IMR-90 (cell line): ENCODE results near the gene FAM124B. TPM values are rescaled to one million over a fixed set of nuclear protein-coding genes. Genes with fewer than 3 reads are reported as not detected.

Experiments
- ATAC-seq: fragments of 200-7000 bp; cut with Tn5 transposase; 2 replicates; pipeline ENCODE4 v1.9.1; 2020; ENCODE audit warnings: low read depth, mild to moderate bottlenecking, moderate library complexity
- BruUV-seq: library from RNA; stranded (reverse); fragments of 400-500 nt; replicated peaks from 2 replicates; lab custom pipeline; 2021; lab: Mats Ljungman, UMichigan
- CTCF ChIA-PET: fragments of 300-600 bp; formaldehyde crosslinking; extraction: SDS; loops from one replicate; lab custom pipeline; 2021; ENCODE audit warnings: antibody characterized with exemption; lab: Yijun Ruan, JAX
- POLR2A ChIA-PET: fragments of 300-600 bp; sonication (Branson Sonifier 250); formaldehyde crosslinking; loops from one replicate; lab custom pipeline; 2022; ENCODE audit warnings: antibody characterized with exemption; ENCODE audit not compliant: unreplicated experiment; lab: Charles Lee
- DNase-seq: peaks from one replicate; pipeline ENCODE4 v3.0.0; 2013
- H2AFZ ChIP-seq: replicated peaks from 2 replicates; pipeline ENCODE3; 2013; ENCODE audit warnings: low read length, mild to moderate bottlenecking; ENCODE audit not compliant: poor library complexity
- H2AK5ac ChIP-seq: 2 replicates; pipeline ENCODE4 v1.6.1; 2013; ENCODE audit warnings: low read depth, low read length, inconsistent platforms
- H2AK9ac ChIP-seq: replicated peaks from 2 replicates; pipeline ENCODE3; 2013; ENCODE audit warnings: mild to moderate bottlenecking, low read depth, low read length, moderate library complexity; ENCODE audit not compliant: poor library complexity
- H2BK120ac ChIP-seq: 2 replicates; pipeline ENCODE4 v1.6.1; 2013; ENCODE audit warnings: low read depth, low read length, inconsistent platforms
- H2BK15ac ChIP-seq: 3 replicates; pipeline ENCODE4 v1.6.1; 2013; ENCODE audit warnings: low read depth, low read length, inconsistent platforms
- H2BK20ac ChIP-seq: 2 replicates; pipeline ENCODE4 v1.6.1; 2013; ENCODE audit warnings: low read depth, mild to moderate bottlenecking, inconsistent platforms, low read length, moderate library complexity
- H2BK5ac ChIP-seq: 2 replicates; pipeline ENCODE4 v1.6.1; 2013; ENCODE audit warnings: mild to moderate bottlenecking, low read depth, low read length, inconsistent platforms; ENCODE audit not compliant: poor library complexity, severe bottlenecking
- H3K14ac ChIP-seq: replicated peaks from 2 replicates; pipeline ENCODE4 v1.6.1; 2013; ENCODE audit warnings: low read depth, low read length, inconsistent platforms
- H3K18ac ChIP-seq: 2 replicates; pipeline ENCODE4 v1.6.1; 2013; ENCODE audit warnings: low read depth, low read length, control low read depth
- H3K23ac ChIP-seq: 2 replicates; pipeline ENCODE4 v1.6.1; 2013; ENCODE audit warnings: low read depth, low read length, inconsistent platforms
- H3K27ac ChIP-seq: 2 replicates; pipeline ENCODE4 v1.5.1; 2013; ENCODE audit warnings: mild to moderate bottlenecking, control low read depth, low read length; ENCODE audit not compliant: insufficient read depth
- H3K27me3 ChIP-seq: 2 replicates; pipeline ENCODE4 v1.6.1; 2013; ENCODE audit warnings: low read length; ENCODE audit not compliant: control insufficient read depth, insufficient read depth
- H3K36me3 ChIP-seq: 2 replicates; pipeline ENCODE4 v1.6.1; 2013; ENCODE audit warnings: low read length, mixed read lengths; ENCODE audit not compliant: control insufficient read depth, insufficient read depth
- H3K4ac ChIP-seq: 2 replicates; pipeline ENCODE4 v1.6.1; 2013; ENCODE audit warnings: low read depth, low read length, inconsistent platforms
- H3K4me1 ChIP-seq: 2 replicates; pipeline ENCODE4 v1.6.1; 2013; ENCODE audit warnings: low read length, mixed read lengths; ENCODE audit not compliant: control insufficient read depth, insufficient read depth
- H3K4me2 ChIP-seq: 2 replicates; pipeline ENCODE4 v1.6.1; 2013; ENCODE audit warnings: low read depth, mild to moderate bottlenecking, control low read depth, low read length, moderate library complexity
- H3K4me3 ChIP-seq: 2 replicates; pipeline ENCODE4 v1.5.1; 2013; ENCODE audit warnings: low read depth, mild to moderate bottlenecking, control low read depth, low read length, moderate library complexity; ENCODE audit not compliant: insufficient read depth
- H3K56ac ChIP-seq: 2 replicates; pipeline ENCODE4 v1.6.1; 2013; ENCODE audit warnings: low read length, inconsistent platforms; ENCODE audit not compliant: insufficient read depth; ENCODE audit errors: extremely low read depth
- H3K79me1 ChIP-seq, 2 experiments: 2 replicates each; pipeline ENCODE4 v1.6.1; 2013; ENCODE audit warnings: low read length in 2 of 2, inconsistent platforms in 1 of 2, low read depth in 1 of 2
- H3K9ac ChIP-seq: 2 replicates; pipeline ENCODE4 v1.6.1; 2013; ENCODE audit warnings: low read depth, low read length, control low read depth
- H3K9me1 ChIP-seq: 2 replicates; pipeline ENCODE4 v1.6.1; 2013; ENCODE audit warnings: low read length, inconsistent platforms; ENCODE audit not compliant: insufficient read depth
- H3K9me3 ChIP-seq: 2 replicates; pipeline ENCODE4 v1.6.1; 2013; ENCODE audit warnings: low read length; ENCODE audit not compliant: control insufficient read depth, insufficient read depth
- H4K20me1 ChIP-seq: 2 replicates; pipeline ENCODE4 v1.6.1; 2013; ENCODE audit warnings: low read length, inconsistent platforms; ENCODE audit not compliant: insufficient read depth
- H4K5ac ChIP-seq: 2 replicates; pipeline ENCODE4 v1.6.1; 2013; ENCODE audit warnings: mild to moderate bottlenecking, low read depth, low read length, control low read depth
- H4K8ac ChIP-seq, 2 experiments: 2 replicates each; pipeline ENCODE4 v1.6.1; 2013; ENCODE audit warnings: low read depth in 2 of 2, low read length in 2 of 2, control low read depth in 1 of 2, inconsistent platforms in 1 of 2
- H4K91ac ChIP-seq: 2 replicates; pipeline ENCODE4 v1.6.1; 2013; ENCODE audit warnings: low read depth, low read length, inconsistent platforms; ENCODE audit not compliant: insufficient read depth
- CEBPB ChIP-seq: IDR thresholded peaks from 2 replicates; pipeline ENCODE4 v1.6.1; 2012; ENCODE audit warnings: low read depth, low read length, improper control_type of control experiment
- MAZ ChIP-seq: IDR thresholded peaks from 2 replicates; pipeline ENCODE4 v1.6.1; 2012; ENCODE audit warnings: low read depth, mild to moderate bottlenecking, low read length, improper control_type of control experiment, moderate library complexity, borderline replicate concordance
- SMC3 ChIP-seq: fragments of 150-350 bp; IDR thresholded peaks from 2 replicates; pipeline ENCODE4 v1.6.1; 2016; ENCODE audit warnings: low read depth, mild to moderate bottlenecking, antibody characterized with exemption, low read length, moderate library complexity
- WGBS, 2 experiments: methylation state at CpG; one replicate each; pipeline versions ENCODE4 v1.1.5 to v1.1.7; 2013; ENCODE audit warnings: missing lambda C conversion rate in 2 of 2; ENCODE audit not compliant: insufficient read length in 1 of 2; ENCODE audit errors: extremely low coverage in 2 of 2; 5-methylcytosine and 5-hydroxymethylcytosine counted together
- dilution Hi-C: fragments of 300-500 bp; cut with HindIII; formaldehyde crosslinking; loops from one replicate; pipeline ENCODE4 v1.14.3; 2018; ENCODE audit warnings: low sequenced_read_pairs; ENCODE audit not compliant: unreplicated experiment
- in situ Hi-C: fragments of 300-500 bp; cut with MboI; formaldehyde crosslinking; loops from 3 replicates; pipeline ENCODE4 v1.14.3; 2019; ENCODE audit warnings: low sequenced_read_pairs, inconsistent platforms, mixed read lengths
- intact Hi-C: fragments of 100-400 bp; cut with micrococcal nuclease; formaldehyde crosslinking; loops from 2 replicates; pipeline ENCODE4 v1.10.0; 2022
- polyA plus RNA-seq, 3 experiments: library from polyadenylated mRNA; depleted of rRNA; stranded (reverse); fragments of >200 nt; gene quantifications; 2 replicates each; pipeline ENCODE4 v1.2.3, GENCODE V29; 2012; ENCODE audit warnings: low replicate concordance in 1 of 3
- total RNA-seq: library from RNA; depleted of rRNA; stranded (reverse); fragments of >200 nt; gene quantifications from 2 replicates; pipeline ENCODE4 v1.2.3, GENCODE V29; 2012

FAM124B gene
- total and polyA plus RNA-seq, 2 of the 4 experiments (the other 2 are of a cell fraction), result not detected

DNA sequence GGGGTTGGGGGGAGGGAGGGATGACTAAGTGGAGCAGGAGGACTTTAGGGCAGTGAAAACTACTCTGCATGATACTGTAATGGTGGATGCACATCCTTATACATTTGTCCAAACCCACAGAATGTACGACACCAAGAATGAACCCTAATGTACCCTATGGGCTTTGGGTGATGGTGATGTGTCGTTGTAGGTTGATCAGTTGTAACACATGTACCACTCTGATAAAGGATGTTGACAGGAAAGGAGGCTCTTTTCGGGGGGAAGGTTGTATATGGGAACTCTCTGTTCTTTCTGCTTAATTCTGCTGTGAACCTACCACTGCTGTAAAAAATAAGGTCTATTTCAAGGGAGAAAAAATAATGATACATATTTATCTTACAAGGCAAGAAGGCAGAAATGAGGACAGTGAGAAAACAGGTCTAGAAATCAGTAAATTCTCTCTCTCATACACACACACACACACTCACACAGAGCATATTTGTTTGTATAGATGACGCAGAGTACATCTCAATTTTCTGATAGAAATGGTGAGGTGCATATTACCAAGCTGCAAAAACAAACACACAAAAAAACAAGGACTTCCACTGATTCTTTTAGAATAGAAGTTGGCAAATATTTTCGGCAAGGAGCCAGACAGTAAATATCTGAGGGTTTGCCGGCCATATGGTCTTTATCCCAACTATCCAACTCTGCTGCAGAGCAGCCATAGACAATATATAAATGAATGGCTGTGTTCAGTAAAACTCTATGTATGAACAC is 20.2 kb downstream of the FAM124B start:
- no peak overlapping the region for H3K4me3 ChIP-seq
- no peak overlapping the region for H2AFZ ChIP-seq
- no peak overlapping the region for H3K23ac ChIP-seq
- H3K79me1 ChIP-seq, result no peaks in the 10 kb centered on the region
- dilution Hi-C loops, result no loop called here
- intact Hi-C loops, result no loop called here
- BruUV-seq, result no TSS peak
- WGBS, 2 experiments, result no CpG with 5 or more reads among the region's 6 CpGs
- H3K4me2 ChIP-seq, result no peak overlapping the region
- in situ Hi-C loops, result no loop called here
- no peak overlapping the region for H3K18ac ChIP-seq
- H3K4ac ChIP-seq, result no peak overlapping the region
- no peak overlapping the region for H2BK120ac ChIP-seq
- no peak overlapping the region for H2BK5ac ChIP-seq
- H4K8ac ChIP-seq, result no peak overlapping the region
- no peak overlapping the region for H2AK5ac ChIP-seq
- DNase-seq (no peak), ATAC-seq (no peak)
- H3K27ac ChIP-seq, result no peak overlapping the region
- no peak overlapping the region for H3K9ac ChIP-seq
- H3K14ac ChIP-seq, result no peak overlapping the region
- no peak overlapping the region for H3K56ac ChIP-seq
- ChIA-PET CTCF (no interaction called here), POLR2A (no interaction called here)
- H2BK20ac ChIP-seq, result no peak overlapping the region
- no peak overlapping the region for H4K91ac ChIP-seq
- no peaks in the 10 kb centered on the region for H3K4me1 ChIP-seq
- no peak overlapping the region for H4K5ac ChIP-seq
- H3K9me3 ChIP-seq, result no peaks in the 10 kb centered on the region
- H2AK9ac ChIP-seq, result no peak overlapping the region
- H4K20me1 ChIP-seq, result no peaks in the 10 kb centered on the region
- H3K9me1 ChIP-seq, result no peaks in the 10 kb centered on the region
- peaks cover 8% of the 10 kb centered on the region for H3K27me3 ChIP-seq
- H3K36me3 ChIP-seq, result no peaks in the 10 kb centered on the region
- TF ChIP-seq CEBPB (no peak), MAZ (no peak), SMC3 (no peak)
- H2BK15ac ChIP-seq, result no peak overlapping the region
